OCI-LY7 (cell line): ENCODE data around the gene NAV1. TPM values are rescaled to one million over a fixed set of nuclear protein-coding genes. Genes with fewer than 3 reads are reported as not detected.

Experiments used
- BruUV-seq: library from RNA; stranded (reverse); fragments of 400-500 nt; replicated peaks from 2 replicates; lab custom pipeline; 2021; lab: Mats Ljungman, UMichigan
- CTCF ChIA-PET: fragments of 300-600 bp; sonication (Branson Sonifier 250); formaldehyde crosslinking; loops from one replicate; lab custom pipeline; 2022; ENCODE audit warnings: antibody characterized with exemption; ENCODE audit not compliant: unreplicated experiment; lab: Charles Lee
- POLR2A ChIA-PET: fragments of 300-600 bp; sonication (Branson Sonifier 250); formaldehyde crosslinking; loops from one replicate; lab custom pipeline; 2022; ENCODE audit warnings: antibody characterized with exemption; lab: Charles Lee
- DNase-seq: peaks from one replicate; pipeline ENCODE4 v3.0.0-alpha.2; 2015; ENCODE audit warnings: low spot score
- H2AFZ ChIP-seq: fragments of 200-600 bp; sonication (generic), shearing (Covaris generic); 2 replicates; pipeline ENCODE4 v1.6.1; 2014; ENCODE audit warnings: mild to moderate bottlenecking, antibody characterized with exemption, low read length, moderate library complexity
- H3K27ac ChIP-seq: fragments of 200-600 bp; sonication (generic); 2 replicates; pipeline ENCODE4 v1.5.1; 2014; ENCODE audit warnings: mixed run types, low read depth, mild to moderate bottlenecking, moderate library complexity, low read length, inconsistent platforms; ENCODE audit not compliant: poor library complexity, severe bottlenecking
- H3K36me3 ChIP-seq: fragments of 200-600 bp; sonication (generic); 2 replicates; pipeline ENCODE4 v1.6.1; 2014; ENCODE audit warnings: mild to moderate bottlenecking, antibody characterized with exemption, low read length, moderate library complexity, mixed read lengths; ENCODE audit not compliant: insufficient read depth
- H3K4me1 ChIP-seq: fragments of 200-600 bp; sonication (generic); 2 replicates; pipeline ENCODE4 v1.5.1; 2014; ENCODE audit warnings: mild to moderate bottlenecking, low read length; ENCODE audit not compliant: insufficient read depth, poor library complexity, severe bottlenecking
- H3K4me2 ChIP-seq: fragments of 200-600 bp; sonication (generic); 2 replicates; pipeline ENCODE4 v1.6.1; 2014; ENCODE audit warnings: mild to moderate bottlenecking, low read length
- H3K4me3 ChIP-seq: fragments of 200-600 bp; sonication (generic); 2 replicates; pipeline ENCODE4 v1.5.1; 2014; ENCODE audit warnings: mild to moderate bottlenecking, low read depth, low read length; ENCODE audit not compliant: poor library complexity, severe bottlenecking
- H3K79me2 ChIP-seq: fragments of 200-600 bp; sonication (generic); 2 replicates; pipeline ENCODE4 v1.6.1; 2016; ENCODE audit warnings: low read depth, mild to moderate bottlenecking, low read length, moderate library complexity, mixed read lengths; ENCODE audit not compliant: insufficient read depth
- H3K9me2 ChIP-seq: fragments of 200-600 bp; sonication (generic); 2 replicates; pipeline ENCODE4 v1.6.1; 2016; ENCODE audit warnings: mild to moderate bottlenecking, low read length, mixed read lengths; ENCODE audit not compliant: insufficient read depth
- H3K9me3 ChIP-seq: fragments of 200-600 bp; sonication (generic); 2 replicates; pipeline ENCODE4 v1.6.1; 2014; ENCODE audit warnings: mild to moderate bottlenecking, mixed run types, low read length, mixed read lengths
- H4K20me1 ChIP-seq: fragments of 200-600 bp; sonication (generic); 2 replicates; pipeline ENCODE4 v1.6.1; 2014; ENCODE audit warnings: mild to moderate bottlenecking, antibody characterized with exemption, low read length, moderate library complexity, mixed read lengths; ENCODE audit not compliant: insufficient read depth
- EZH2phosphoT487 ChIP-seq: fragments of 200-600 bp; sonication (generic); IDR thresholded peaks from 2 replicates; pipeline ENCODE4 v1.6.1; 2018; ENCODE audit warnings: low read depth, borderline replicate concordance, mild to moderate bottlenecking, mixed run types, antibody characterized with exemption, low read length, moderate library complexity, mixed read lengths
- intact Hi-C: fragments of 100-400 bp; cut with micrococcal nuclease; formaldehyde crosslinking; loops from one replicate; pipeline ENCODE4 v1.10.0; 2022; ENCODE audit not compliant: unreplicated experiment
- total RNA-seq, 2 experiments: library from RNA; depleted of rRNA in 1 of 2; stranded (reverse); fragments of >200 nt in 1 of 2; shearing (Covaris generic) in 1 of 2; gene quantifications; 2 replicates each; pipeline ENCODE4 v1.2.3, GENCODE V29; 2014 to 2022
- TF ChIP-seq, protein P1 (sequence below): fragments of 200-600 bp; sonication (generic); conservative IDR thresholded peaks from 2 replicates; pipeline ENCODE4 v1.5.1; 2014; ENCODE audit warnings: mild to moderate bottlenecking, antibody characterized with exemption, low read length, moderate library complexity, mixed read lengths

The NAV1 gene
- total RNA-seq, 2 experiments from 2014 or later, result 4.2 to 20.7 TPM

DNA sequence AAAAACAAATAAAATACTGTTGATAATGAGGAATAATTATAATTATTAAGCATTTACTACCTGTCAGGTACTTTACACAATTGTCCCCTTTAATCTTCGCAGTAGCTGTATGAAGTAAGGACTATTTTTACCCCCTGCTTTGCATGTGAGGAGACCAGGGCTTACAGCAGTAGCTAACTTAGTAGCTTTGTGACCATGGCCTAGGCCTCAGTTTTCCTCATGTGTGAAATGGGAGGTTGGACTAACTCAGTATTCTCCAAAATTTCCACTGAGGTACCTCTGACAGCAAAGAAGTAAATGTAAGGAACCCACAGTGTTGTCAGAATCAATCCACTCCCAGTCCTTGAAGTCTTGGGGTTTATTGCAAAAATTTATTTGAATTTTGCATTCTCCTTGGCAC is 28.2 kb upstream of the NAV1 start:
- peak overlapping the region; percentile 46 for H3K4me3 ChIP-seq
- H3K9me2 ChIP-seq, result no peaks in the 10 kb centered on the region
- peaks cover 68% of the 10 kb centered on the region for H3K4me1 ChIP-seq
- no peaks in the 10 kb centered on the region for H3K36me3 ChIP-seq
- ChIA-PET POLR2A (interaction anchor here (1.1 to 4.4 kb wide), 6 partner anchors 8 to 93 kb away, joined by 3 to 39 read pairs (median 8); no protein-coding TSS in a partner anchor), CTCF (interaction anchor here (0.5 to 6.1 kb wide), 2 partner anchors 30 to 372 kb away, joined by 3 to 82 read pairs; no protein-coding TSS in a partner anchor)
- no peak overlapping the region; the same call in 1 of the 2 replicates for H2AFZ ChIP-seq
- H3K9me3 ChIP-seq, result no peaks in the 10 kb centered on the region
- BruUV-seq, result no TSS peak
- peak overlapping the region; percentile 79 for H3K4me2 ChIP-seq
- peak; percentile 13 for DNase-seq
- H3K27ac ChIP-seq, result peak overlapping the region; percentile 21
- peaks cover 8% of the 10 kb centered on the region; the same call in 1 of the 2 replicates for H3K79me2 ChIP-seq
- no peaks in the 10 kb centered on the region for H4K20me1 ChIP-seq
- TF ChIP-seq EZH2phosphoT487, result no peak
- TF ChIP-seq, protein P1, sequence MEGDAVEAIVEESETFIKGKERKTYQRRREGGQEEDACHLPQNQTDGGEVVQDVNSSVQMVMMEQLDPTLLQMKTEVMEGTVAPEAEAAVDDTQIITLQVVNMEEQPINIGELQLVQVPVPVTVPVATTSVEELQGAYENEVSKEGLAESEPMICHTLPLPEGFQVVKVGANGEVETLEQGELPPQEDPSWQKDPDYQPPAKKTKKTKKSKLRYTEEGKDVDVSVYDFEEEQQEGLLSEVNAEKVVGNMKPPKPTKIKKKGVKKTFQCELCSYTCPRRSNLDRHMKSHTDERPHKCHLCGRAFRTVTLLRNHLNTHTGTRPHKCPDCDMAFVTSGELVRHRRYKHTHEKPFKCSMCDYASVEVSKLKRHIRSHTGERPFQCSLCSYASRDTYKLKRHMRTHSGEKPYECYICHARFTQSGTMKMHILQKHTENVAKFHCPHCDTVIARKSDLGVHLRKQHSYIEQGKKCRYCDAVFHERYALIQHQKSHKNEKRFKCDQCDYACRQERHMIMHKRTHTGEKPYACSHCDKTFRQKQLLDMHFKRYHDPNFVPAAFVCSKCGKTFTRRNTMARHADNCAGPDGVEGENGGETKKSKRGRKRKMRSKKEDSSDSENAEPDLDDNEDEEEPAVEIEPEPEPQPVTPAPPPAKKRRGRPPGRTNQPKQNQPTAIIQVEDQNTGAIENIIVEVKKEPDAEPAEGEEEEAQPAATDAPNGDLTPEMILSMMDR, result no peak
- intact Hi-C loops, result no loop called here

DNA sequence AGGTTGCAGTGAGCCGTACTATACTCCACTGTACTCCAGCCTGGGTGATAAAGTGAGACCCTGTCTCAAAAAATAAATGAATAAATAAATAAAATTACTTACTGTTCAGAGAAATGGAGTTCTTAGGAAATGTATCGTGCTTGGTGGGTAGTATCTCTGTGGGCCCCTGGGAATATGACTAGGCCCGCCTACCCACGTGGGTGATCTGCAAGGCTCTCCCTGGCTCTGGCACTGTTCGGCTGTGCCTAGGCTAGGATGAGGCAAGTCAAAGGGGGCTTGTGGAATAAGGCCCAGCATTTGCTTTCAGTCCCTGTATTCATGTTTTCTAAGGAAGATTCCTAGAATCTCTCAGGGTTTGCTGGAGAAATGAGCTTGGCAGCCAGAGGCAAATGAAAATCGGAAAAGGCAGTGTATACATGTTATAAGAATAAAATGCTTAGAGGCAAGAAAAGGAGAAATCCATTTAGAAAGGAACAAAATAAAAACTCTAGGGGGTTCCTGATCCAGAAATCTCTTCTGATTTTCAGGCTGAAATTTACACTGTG is 27.5 kb upstream of the NAV1 start:
- CTCF ChIA-PET, result interaction anchor here (0.9 to 6.1 kb wide), 5 partner anchors 8 to 30 kb away, joined by 3 to 82 read pairs (median 5); no protein-coding TSS in a partner anchor
- intact Hi-C loops, result no loop called here

More for the DNA sequence above, 27.5 kb upstream of the NAV1 start:
- peak overlapping the region; percentile 79 for H3K4me2 ChIP-seq
- H3K9me3 ChIP-seq, result no peaks in the 10 kb centered on the region
- H4K20me1 ChIP-seq, result no peaks in the 10 kb centered on the region
- H3K4me1 ChIP-seq, result peaks cover 61% of the 10 kb centered on the region
- H3K27ac ChIP-seq, result peak overlapping the region; percentile 58
- POLR2A ChIA-PET, result interaction anchor here (0.6 to 4.4 kb wide), 6 partner anchors 9 to 93 kb away, joined by 3 to 39 read pairs (median 5); no protein-coding TSS in a partner anchor
- TF ChIP-seq, protein P1, result no peak
- TF ChIP-seq EZH2phosphoT487, result no peak
- no peaks in the 10 kb centered on the region for H3K36me3 ChIP-seq
- H3K4me3 ChIP-seq, result peak overlapping the region; percentile 46
- peaks cover under 1% of the 10 kb centered on the region; the same call in 1 of the 2 replicates for H3K79me2 ChIP-seq
- peak; percentile 16 for DNase-seq
- H2AFZ ChIP-seq, result peak overlapping the region; percentile 90; the same call in 1 of the 2 replicates
- H3K9me2 ChIP-seq, result no peaks in the 10 kb centered on the region
- BruUV-seq, result no TSS peak
